Lower leg skin (tissue), 3 donors: Measurements from ENCODE around the gene ATXN3.
"Not testable (repeated sequence)": the region's sequence is repeated elsewhere in the genome, so short reads cannot be mapped to it uniquely, and the experiment has no call there.

ENCODE experiments used
- CTCF ChIP-seq, 3 donors: fragments of 450-650 bp; IDR thresholded peaks; one replicate each; pipeline ENCODE4 v1.5.1; 2016; ENCODE audit warnings: antibody characterized with exemption in 3 of 3, mild to moderate bottlenecking in 3 of 3, moderate library complexity in 2 of 3
- POLR2A ChIP-seq, 2 donors: fragments of 450-650 bp; IDR thresholded peaks; one replicate each; pipeline ENCODE4 v1.6.1; 2016 to 2017; ENCODE audit warnings: antibody characterized with exemption in 2 of 2, mild to moderate bottlenecking in 1 of 2, moderate library complexity in 1 of 2

GRCh38 chr14:92049221-92049620 is 57.2 kb downstream of the ATXN3 start:
- not testable (repeated sequence) for TF ChIP-seq POLR2A, CTCF (IDR thresholded peaks at IDR 0.05)
